NCI-H1436 (cell line): Measurements from ENCODE around the gene ZNF175.

Experiments
- DNase-seq: peaks from one replicate; lab custom pipeline; 2025; lab: John Stamatoyannopoulos, UW

The ZNF175 gene

DNA sequence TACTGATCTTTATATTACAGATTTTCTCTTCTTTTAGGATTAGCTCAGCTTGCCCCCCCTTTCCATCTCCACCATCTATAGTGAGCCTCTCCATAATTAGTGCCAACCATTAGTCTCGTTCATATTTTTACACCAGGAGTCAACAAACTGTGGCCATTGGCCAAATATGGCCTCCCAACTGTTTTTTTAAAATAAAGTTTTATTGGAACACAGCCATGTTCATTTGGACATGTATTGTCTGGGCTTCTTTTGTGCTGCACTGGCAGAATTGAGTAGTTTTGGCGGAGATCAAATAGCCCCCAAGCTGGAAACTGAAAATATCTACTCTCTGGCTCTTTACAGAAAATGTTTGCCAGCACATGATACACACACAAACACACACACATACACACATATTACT is 18.4 kb downstream of the ZNF175 start:
- DNase-seq = no peak

DNA sequence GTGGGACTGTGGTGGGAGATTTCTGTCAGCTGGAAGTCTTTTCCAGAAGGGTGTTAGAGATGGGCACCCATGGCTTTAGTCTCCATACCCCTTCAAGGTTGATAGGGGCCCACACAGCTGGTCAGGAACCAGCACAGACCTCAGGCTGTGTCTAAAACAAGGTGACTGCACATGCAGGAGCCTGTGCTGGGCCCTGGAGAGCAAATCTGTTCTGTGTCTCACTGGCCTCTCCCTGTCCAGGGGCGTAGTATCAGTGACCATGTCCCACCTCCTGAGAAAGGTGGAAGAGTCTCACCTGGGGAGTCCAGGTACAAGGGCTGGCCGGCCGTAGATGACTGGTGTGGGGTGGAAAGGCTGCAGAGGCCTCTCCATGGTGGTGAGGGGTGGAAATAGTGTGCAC is 19.4 kb downstream of the ZNF175 start:
- no peak for DNase-seq

DNA sequence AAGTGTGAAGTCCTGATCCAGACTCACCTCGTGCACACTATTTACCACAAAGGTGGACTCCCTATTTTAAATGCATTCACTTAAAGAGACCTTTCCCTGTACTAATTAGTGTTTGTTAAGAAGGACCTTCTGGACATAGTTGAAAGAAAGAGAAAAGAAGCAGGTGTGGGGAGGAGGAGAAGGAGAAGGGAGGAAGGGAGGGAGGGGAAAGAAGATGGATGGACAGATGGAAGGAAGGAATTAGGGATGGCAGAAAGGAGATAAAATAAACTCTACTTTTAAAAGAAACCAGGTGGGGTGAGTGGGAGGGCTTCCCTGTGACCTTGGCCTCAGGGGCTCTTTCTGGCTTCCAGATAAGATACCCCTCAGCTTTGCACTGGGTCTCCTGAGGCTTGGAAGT is 21.4 kb downstream of the ZNF175 start:
- DNase-seq = no peak

- DNase-seq = no peak
Observed at GRCh38 chr19:51593138-51593890, 22.2 kb downstream of the ZNF175 start.

- DNase-seq = peak; percentile 97
Observed at GRCh38 chr19:51593969-51594773, 23.1 kb downstream of the ZNF175 start.

- no peak for DNase-seq
Observed at GRCh38 chr19:51594774-51595109, 23.7 kb downstream of the ZNF175 start.

GRCh38 chr19:51595190-51596175 is 24.4 kb downstream of the ZNF175 start:
- no peak for DNase-seq

DNA sequence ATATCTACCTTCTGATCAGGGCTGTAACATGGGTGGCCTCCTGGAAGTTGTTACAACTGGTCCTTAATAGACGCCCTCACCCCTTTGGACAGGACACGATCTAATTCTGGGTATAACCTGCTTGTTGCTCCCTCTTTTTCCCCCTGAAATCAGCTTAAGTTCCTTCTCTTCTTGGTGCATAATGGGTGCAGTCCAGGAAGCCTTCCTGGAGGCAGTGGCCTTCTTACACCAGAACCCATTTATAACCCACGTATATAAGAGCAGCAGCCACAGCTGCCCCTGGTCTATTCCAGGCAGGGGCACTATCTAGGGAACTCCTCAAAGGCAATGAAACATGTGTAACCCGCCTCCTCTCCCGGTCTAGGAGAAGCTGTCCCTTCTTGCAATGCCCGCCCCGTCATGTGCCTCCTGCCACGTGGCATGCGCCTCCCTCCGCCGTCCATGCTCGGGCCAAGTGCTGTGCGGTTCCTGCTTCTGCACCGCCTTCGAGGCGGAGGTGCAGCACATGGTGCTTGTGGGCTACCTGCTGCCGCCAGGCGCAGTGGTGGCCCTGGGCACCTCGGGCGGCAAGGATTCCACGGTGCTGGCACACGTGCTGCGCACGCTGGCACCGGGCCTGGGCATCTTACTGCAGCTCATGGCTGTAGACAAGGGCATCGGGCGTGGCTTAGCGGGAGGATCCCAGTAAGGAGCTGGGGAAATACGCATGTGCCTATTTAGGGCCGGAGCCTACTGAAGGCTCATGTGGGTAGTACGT is 27.3 kb downstream of the ZNF175 start:
- no peak for DNase-seq

- no peak for DNase-seq
Observed at GRCh38 chr19:51599084-51599483, 28.0 kb downstream of the ZNF175 start.

DNA sequence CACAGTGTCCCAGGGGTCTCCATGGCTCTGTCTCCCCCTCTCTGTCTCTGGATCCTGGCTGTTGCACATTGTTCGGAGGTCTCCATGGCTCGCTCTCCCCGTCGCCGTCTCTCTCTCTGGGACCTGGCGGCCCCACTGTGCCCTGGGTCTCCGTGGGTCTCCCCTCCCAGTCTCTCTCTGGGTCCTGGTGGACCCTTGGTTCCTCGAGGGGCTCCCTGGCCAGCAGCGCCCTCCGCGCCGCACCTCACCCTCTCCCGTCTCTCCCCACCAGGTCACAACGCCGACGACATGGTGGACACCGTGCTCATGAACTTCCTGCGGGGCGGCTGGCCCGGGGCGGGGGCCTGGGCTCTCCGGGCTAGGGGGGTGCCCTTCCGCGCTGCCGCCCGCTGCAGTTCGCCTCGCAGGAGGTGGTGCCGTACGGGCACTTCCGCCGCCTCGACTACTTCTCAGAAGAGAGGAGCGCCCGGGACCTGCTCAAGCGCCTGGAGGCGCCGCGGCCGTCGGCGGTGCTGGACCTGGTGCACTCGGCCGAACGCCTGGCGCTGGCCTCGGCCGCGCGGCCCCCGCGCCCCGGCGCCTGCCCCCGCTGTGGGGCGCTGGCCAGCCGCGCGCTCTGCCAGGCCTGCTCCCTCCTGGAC is 30.0 kb downstream of the ZNF175 start:
- no peak for DNase-seq

- DNase-seq = no peak
Observed at GRCh38 chr19:51602189-51602854, 31.2 kb downstream of the ZNF175 start.

DNA sequence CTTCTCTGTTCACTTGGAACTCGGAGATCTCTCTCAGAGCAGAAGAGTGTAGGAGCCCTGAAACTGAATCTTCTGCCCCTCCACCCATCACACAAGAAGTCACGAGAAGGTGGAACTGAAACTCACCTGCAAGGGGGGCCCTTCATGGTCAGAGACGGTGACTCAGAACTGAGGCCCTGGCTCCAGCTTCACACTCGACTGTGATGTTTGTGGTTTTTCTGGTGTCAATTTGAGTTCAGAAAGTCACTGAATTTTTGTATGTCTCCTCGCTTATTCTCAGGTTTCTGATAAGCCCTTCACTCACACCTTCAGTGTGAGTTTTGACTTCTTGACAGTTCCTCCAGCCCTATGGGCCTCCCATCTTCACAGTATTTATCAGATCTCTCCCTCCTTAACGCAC is 36.0 kb downstream of the ZNF175 start:
- DNase-seq = no peak

GRCh38 chr19:51607920-51608562 is 37.0 kb downstream of the ZNF175 start:
- no peak for DNase-seq

DNA sequence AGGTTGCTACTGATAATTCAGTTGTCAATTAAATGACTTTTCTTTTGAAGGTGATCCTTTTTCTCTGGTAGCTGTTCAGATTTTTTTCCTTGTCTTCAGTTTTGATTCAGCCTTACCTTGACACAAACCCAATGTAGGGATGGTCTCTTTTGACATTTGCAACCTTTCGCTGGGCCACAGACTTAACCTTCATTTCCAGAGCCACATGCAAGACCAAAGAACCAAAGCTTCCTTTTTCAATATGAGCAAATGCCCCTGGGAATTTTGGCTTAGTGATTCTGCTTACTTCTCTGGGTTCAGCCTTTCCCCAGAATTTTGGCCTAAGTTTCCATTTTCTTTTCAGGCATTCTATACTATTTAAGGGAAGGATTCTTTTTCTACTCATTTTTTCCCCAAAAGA is 39.5 kb downstream of the ZNF175 start:
- no peak for DNase-seq

- DNase-seq = no peak
Observed at GRCh38 chr19:51614789-51615188, 43.7 kb downstream of the ZNF175 start.

DNA sequence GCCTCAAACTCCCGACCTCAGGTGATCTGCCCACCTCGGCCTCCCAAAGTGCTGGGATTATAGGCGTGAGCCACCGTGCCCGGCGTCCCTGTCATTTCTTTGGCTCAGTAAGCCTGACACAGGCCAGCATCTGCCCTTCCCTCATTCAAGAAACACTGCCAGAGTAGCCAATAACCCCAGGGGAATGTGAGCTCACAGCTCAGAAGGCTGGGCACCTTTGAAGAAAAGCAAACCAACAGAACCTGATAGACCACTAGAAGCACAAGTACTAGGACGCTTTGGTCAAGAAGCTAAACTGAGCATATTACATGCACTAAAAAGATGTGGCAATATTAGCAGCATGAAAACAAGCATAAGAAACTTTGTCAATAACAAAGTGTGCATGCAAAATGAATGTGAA is 44.9 kb downstream of the ZNF175 start:
- DNase-seq = no peak

DNA sequence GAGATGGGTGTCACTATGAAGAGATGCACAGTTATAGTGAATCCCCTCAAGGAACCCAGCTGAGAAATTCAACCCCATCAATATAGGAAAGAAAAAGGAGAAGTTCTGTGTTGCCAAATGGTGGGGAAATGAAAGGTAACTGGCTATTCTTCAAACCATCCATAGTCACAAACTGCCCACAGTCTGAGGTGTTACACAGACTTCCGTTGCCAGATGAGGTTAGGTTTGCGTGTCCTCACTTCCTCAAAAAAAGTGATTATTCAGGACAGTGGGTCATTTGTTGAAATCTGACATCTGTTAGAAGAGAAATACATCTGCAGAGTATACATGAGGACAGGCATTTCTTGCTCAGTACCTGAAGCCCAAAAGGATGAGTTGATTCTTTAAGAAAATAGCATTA is 50.1 kb downstream of the ZNF175 start:
- no peak for DNase-seq

DNA sequence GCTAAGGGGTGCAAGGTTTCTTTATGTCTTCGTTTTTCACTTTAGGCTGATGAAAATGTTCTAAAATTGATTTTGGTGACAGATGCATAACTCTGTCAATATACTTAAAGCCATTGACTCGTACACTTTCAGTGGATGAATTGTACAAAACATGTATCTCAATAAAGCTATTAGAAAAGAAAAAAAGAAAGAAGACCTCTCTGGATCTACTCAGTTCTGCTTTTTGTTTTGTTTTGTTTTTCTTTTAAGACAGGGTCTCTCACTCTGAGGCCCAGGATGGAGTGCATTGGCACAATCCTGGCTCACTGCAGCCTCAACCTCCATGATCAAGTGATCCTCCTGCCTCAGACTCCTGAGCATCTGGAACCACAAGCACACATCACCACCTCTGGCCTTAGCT is 55.6 kb downstream of the ZNF175 start:
- no peak for DNase-seq

- no peak for DNase-seq
Observed at GRCh38 chr19:51627491-51628138, 56.5 kb downstream of the ZNF175 start.
